Left ventricle myocardium inferior (tissue), 1 donor: ENCODE measurements around the gene MAGI2. TPM values are rescaled to one million over a fixed set of nuclear protein-coding genes. Genes with fewer than 3 reads are reported as not detected.

Source experiments
- DNase-seq: peaks from one replicate; pipeline ENCODE4 v3.0.0-alpha.2; 2020
- H3K27ac ChIP-seq: fragments of 200-600 bp; replicated peaks from 2 replicates; pipeline ENCODE4 v1.8.0; 2021
- H3K27me3 ChIP-seq: fragments of 200-600 bp; 2 replicates; pipeline ENCODE4 v1.8.0; 2021; ENCODE audit warnings: low read depth
- H3K36me3 ChIP-seq: fragments of 200-600 bp; 2 replicates; pipeline ENCODE4 v1.8.0; 2021
- H3K4me1 ChIP-seq: fragments of 200-600 bp; 2 replicates; pipeline ENCODE4 v1.8.0; 2021
- H3K4me3 ChIP-seq: fragments of 200-600 bp; 2 replicates; pipeline ENCODE4 v1.8.0; 2021; ENCODE audit warnings: mild to moderate bottlenecking, moderate library complexity
- H3K9me3 ChIP-seq: fragments of 200-600 bp; replicated peaks from 2 replicates; pipeline ENCODE4 v1.8.0; 2021
- CTCF ChIP-seq: fragments of 200-600 bp; IDR thresholded peaks from 2 replicates; pipeline ENCODE4 v1.8.0; 2021; ENCODE audit warnings: antibody characterized with exemption, mild to moderate bottlenecking, borderline replicate concordance
- intact Hi-C: fragments of 100-400 bp; cut with micrococcal nuclease; formaldehyde crosslinking; loops from one replicate; pipeline ENCODE4 v1.11.0; 2022
- total RNA-seq: library from RNA; stranded (reverse); fragmentation: NEBNext Ultra II Directional; extraction: Animal tissue kit (Norgen Biotek cat#: 25700); gene quantifications from one replicate; pipeline ENCODE4 v1.2.1, GENCODE V29; 2021
- donor health status: DM: no; HTN: yes; CAD: no; lungs with severe emphysema.

Gene MAGI2
- total RNA-seq, 1 donor from 2014 or later = 4.5 TPM

DNA sequence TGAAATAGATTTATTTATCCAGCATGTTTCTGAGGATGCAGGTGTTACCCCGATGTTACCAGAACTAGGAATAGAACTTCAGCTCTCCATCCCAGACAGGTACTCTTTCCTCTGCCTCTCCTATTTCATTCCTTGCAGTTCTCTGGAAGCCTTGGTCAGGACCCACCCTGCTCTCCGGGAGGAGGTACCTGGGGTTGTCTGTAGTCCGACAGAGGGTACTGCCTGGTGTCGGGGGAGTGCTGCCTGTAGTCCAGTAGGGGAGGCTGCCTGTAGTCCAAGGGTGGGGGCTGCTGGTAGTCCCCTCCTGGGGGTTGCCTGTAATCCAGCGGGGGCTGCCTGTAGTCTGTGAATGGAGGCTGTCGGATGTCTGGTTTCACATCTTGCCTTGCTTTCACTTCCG lies 1326.5 kb downstream of the MAGI2 start:
- intact Hi-C loops = no loop called here
- DNase-seq = no peak
- H3K27me3 ChIP-seq = no peaks in the 10 kb centered on the region
- TF ChIP-seq CTCF = no peak
- no peaks in the 10 kb centered on the region for H3K4me1 ChIP-seq
- H3K27ac ChIP-seq = no peak overlapping the region
- no peaks in the 10 kb centered on the region for H3K36me3 ChIP-seq
- no peaks in the 10 kb centered on the region for H3K9me3 ChIP-seq
- H3K4me3 ChIP-seq = no peak overlapping the region

DNA sequence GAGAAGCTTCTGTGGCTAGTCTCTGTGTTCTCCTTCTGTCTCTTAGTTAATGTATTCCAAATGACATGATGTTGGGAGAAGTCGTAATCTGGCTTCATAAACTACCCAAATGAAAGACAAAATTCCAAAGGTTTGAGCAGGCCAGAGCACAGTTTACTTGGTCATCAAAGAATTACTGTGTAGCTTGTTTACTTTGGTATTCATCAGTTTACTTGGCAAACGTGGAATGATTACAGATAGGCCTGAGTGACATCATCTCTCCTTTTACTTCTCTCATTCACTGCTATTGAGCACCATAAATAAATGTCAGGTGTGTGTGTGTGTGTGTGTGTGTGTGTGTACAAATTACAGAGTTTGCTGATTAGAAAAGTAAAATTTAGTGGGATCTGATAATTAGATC lies 1327.6 kb downstream of the MAGI2 start:
- Histone ChIP-seq H3K4me3 (no peak overlapping the region), H3K4me1 (no peaks in the 10 kb centered on the region), H3K27me3 (no peaks in the 10 kb centered on the region), H3K9me3 (no peaks in the 10 kb centered on the region), H3K36me3 (no peaks in the 10 kb centered on the region), H3K27ac (no peak overlapping the region)
- TF ChIP-seq CTCF = no peak
- intact Hi-C loops = no loop called here
- DNase-seq = no peak

DNA sequence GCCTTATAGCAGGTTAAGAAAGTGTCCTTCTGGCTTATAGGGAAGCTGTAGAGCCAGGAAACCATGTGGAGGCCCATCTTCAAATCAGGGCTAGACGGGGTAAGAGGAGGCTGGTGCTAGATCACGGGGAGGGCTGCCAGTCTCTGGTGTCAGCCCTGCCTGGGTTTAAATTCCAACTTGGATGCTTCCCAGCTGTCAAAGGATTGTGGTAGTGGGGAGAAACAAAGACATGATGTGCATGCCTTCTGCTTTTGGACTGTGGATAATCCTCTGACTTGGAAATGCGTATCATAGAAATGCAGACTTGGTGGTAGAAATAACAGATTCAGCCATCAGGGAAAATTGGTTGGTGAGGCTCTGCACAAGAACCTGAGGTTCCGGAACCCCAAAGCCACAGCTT lies 1329.3 kb downstream of the MAGI2 start:
- no peak overlapping the region for H3K27ac ChIP-seq
- intact Hi-C loops = no loop called here
- no peaks in the 10 kb centered on the region for H3K36me3 ChIP-seq
- TF ChIP-seq CTCF = no peak
- DNase-seq = no peak
- H3K4me1 ChIP-seq = no peaks in the 10 kb centered on the region
- H3K27me3 ChIP-seq = no peaks in the 10 kb centered on the region
- no peak overlapping the region for H3K4me3 ChIP-seq
- no peaks in the 10 kb centered on the region for H3K9me3 ChIP-seq

DNA sequence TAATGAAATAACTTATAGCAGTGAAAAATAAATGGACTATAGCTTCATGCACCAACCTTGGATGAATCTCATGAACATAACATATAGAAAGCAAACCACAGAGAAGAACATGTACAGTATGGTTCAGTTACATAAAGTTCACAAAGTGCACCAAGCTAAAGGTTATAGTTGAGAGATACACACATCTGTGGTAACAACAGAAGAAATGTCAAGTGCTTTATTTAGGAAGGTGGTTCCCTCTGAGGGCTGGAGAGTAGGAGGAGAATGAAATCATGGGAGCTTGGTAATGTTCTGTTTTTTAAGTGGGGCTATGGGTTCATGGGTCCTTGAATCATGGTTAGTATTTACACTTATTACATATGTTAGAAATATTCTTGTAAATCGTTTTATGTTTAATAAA lies 1331.6 kb downstream of the MAGI2 start:
- intact Hi-C loops = no loop called here
- TF ChIP-seq CTCF = no peak

GRCh38 chr7:78118470-78118869 lies 1335.0 kb downstream of the MAGI2 start:
- no peak for DNase-seq
- Histone ChIP-seq H3K9me3 (no peaks in the 10 kb centered on the region), H3K4me1 (no peaks in the 10 kb centered on the region), H3K4me3 (no peak overlapping the region), H3K36me3 (no peaks in the 10 kb centered on the region), H3K27ac (no peak overlapping the region), H3K27me3 (no peaks in the 10 kb centered on the region)
- intact Hi-C loops = no loop called here
- TF ChIP-seq CTCF = no peak

More for the DNA sequence above, 1331.6 kb downstream of the MAGI2 start:
- no peak for DNase-seq
- H3K27me3 ChIP-seq = no peaks in the 10 kb centered on the region
- H3K9me3 ChIP-seq = no peaks in the 10 kb centered on the region
- no peaks in the 10 kb centered on the region for H3K4me1 ChIP-seq
- no peaks in the 10 kb centered on the region for H3K36me3 ChIP-seq
- no peak overlapping the region for H3K4me3 ChIP-seq
- H3K27ac ChIP-seq = no peak overlapping the region

- H3K27me3 ChIP-seq = no peaks in the 10 kb centered on the region
- no peaks in the 10 kb centered on the region for H3K9me3 ChIP-seq
- no peak overlapping the region for H3K4me3 ChIP-seq
- H3K27ac ChIP-seq = no peak overlapping the region
- no peak for DNase-seq
- TF ChIP-seq CTCF = no peak
- intact Hi-C loops = no loop called here
- no peaks in the 10 kb centered on the region for H3K4me1 ChIP-seq
- H3K36me3 ChIP-seq = no peaks in the 10 kb centered on the region
These were observed 1337.6 kb downstream of the MAGI2 start for GRCh38 chr7:78115876-78116275.
